H9 (cell line): ENCODE measurements around the gene ACBD3. TPM values are rescaled to one million over a fixed set of nuclear protein-coding genes. Genes with fewer than 3 reads are reported as not detected.

Experiments used
- DNase-seq: peaks from one replicate; pipeline ENCODE4 v3.0.0-alpha.2; 2017
- H2AFZ ChIP-seq: one replicate; pipeline ENCODE4 v1.6.1; 2013; ENCODE audit warnings: mild to moderate bottlenecking, low read length, control low read depth, moderate library complexity
- H2AK5ac ChIP-seq: 2 replicates; pipeline ENCODE4 v1.6.1; 2013; ENCODE audit warnings: low read length, control low read depth, mixed read lengths; ENCODE audit not compliant: insufficient read length
- H2BK120ac ChIP-seq: one replicate; pipeline ENCODE4 v1.6.1; 2013; ENCODE audit warnings: low read depth, mild to moderate bottlenecking, low read length, control low read depth, inconsistent platforms; ENCODE audit not compliant: poor library complexity, severe bottlenecking
- H2BK12ac ChIP-seq: 2 replicates; pipeline ENCODE4 v1.6.1; 2013; ENCODE audit warnings: low read length, control low read depth, mixed read lengths, low read depth; ENCODE audit not compliant: insufficient read length
- H2BK15ac ChIP-seq: 2 replicates; pipeline ENCODE4 v1.6.1; 2013; ENCODE audit warnings: low read depth, low read length, control low read depth
- H2BK20ac ChIP-seq: one replicate; pipeline ENCODE4 v1.6.1; 2013; ENCODE audit warnings: low read depth, mild to moderate bottlenecking, low read length, control low read depth, inconsistent platforms; ENCODE audit not compliant: poor library complexity, severe bottlenecking
- H2BK5ac ChIP-seq: 2 replicates; pipeline ENCODE4 v1.6.1; 2013; ENCODE audit warnings: low read length, control low read depth, mixed read lengths; ENCODE audit not compliant: insufficient read length
- H3K14ac ChIP-seq: 2 replicates; pipeline ENCODE4 v1.6.1; 2013; ENCODE audit warnings: low read length, control low read depth; ENCODE audit not compliant: insufficient read depth
- H3K18ac ChIP-seq: 2 replicates; pipeline ENCODE4 v1.6.1; 2013; ENCODE audit warnings: low read depth, mild to moderate bottlenecking, mixed read lengths, low read length, control low read depth; ENCODE audit not compliant: insufficient read length
- H3K23ac ChIP-seq: 2 replicates; pipeline ENCODE4 v1.6.1; 2013; ENCODE audit warnings: low read length, control low read depth, mixed read lengths, low read depth; ENCODE audit not compliant: insufficient read length
- H3K23me2 ChIP-seq: 2 replicates; pipeline ENCODE4 v1.6.1; 2013; ENCODE audit warnings: low read depth, mild to moderate bottlenecking, mixed read lengths, low read length, control low read depth; ENCODE audit not compliant: insufficient read length, poor library complexity, severe bottlenecking
- H3K27ac ChIP-seq: 2 replicates; pipeline ENCODE4 v1.5.1; 2013; ENCODE audit warnings: low read length, control low read depth, mixed read lengths, low read depth; ENCODE audit not compliant: insufficient read length
- H3K27me3 ChIP-seq: 2 replicates; pipeline ENCODE4 v1.6.1; 2013; ENCODE audit warnings: low read length, control low read depth, inconsistent platforms; ENCODE audit not compliant: insufficient read depth
- H3K4ac ChIP-seq: 2 replicates; pipeline ENCODE4 v1.6.1; 2013; ENCODE audit warnings: low read depth, mild to moderate bottlenecking, control low read depth, inconsistent platforms, low read length, moderate library complexity
- H3K4me1 ChIP-seq: 2 replicates; pipeline ENCODE4 v1.6.1; 2013; ENCODE audit warnings: low read length, control low read depth, inconsistent platforms; ENCODE audit not compliant: insufficient read depth
- H3K4me2 ChIP-seq: 2 replicates; pipeline ENCODE4 v1.6.1; 2013; ENCODE audit warnings: low read length, control low read depth, mixed read lengths; ENCODE audit not compliant: insufficient read length, insufficient read depth
- H3K56ac ChIP-seq: 2 replicates; pipeline ENCODE4 v1.6.1; 2013; ENCODE audit warnings: low read depth, mild to moderate bottlenecking, mixed read lengths, low read length, control low read depth; ENCODE audit not compliant: insufficient read length
- H3K79me1 ChIP-seq: 2 replicates; pipeline ENCODE4 v1.6.1; 2013; ENCODE audit warnings: low read depth, mild to moderate bottlenecking, moderate library complexity, low read length, control low read depth, inconsistent platforms; ENCODE audit not compliant: insufficient read depth, poor library complexity, severe bottlenecking
- H3K79me2 ChIP-seq: 2 replicates; pipeline ENCODE4 v1.6.1; 2013; ENCODE audit warnings: low read length, control low read depth, inconsistent platforms; ENCODE audit not compliant: insufficient read depth
- H3K9ac ChIP-seq: 2 replicates; pipeline ENCODE4 v1.6.1; 2013; ENCODE audit warnings: low read length, control low read depth, mixed read lengths; ENCODE audit not compliant: insufficient read length; ENCODE audit errors: extremely low read depth
- H3K9me3 ChIP-seq: one replicate; pipeline ENCODE4 v1.6.1; 2013; ENCODE audit warnings: low read depth, low read length, inconsistent platforms; ENCODE audit not compliant: control insufficient read depth
- H3T11ph ChIP-seq: one replicate; pipeline ENCODE4 v1.6.1; 2013; ENCODE audit warnings: mild to moderate bottlenecking, low read length, control low read depth, inconsistent platforms
- H4K20me1 ChIP-seq: one replicate; pipeline ENCODE4 v1.6.1; 2013; ENCODE audit not compliant: control insufficient read depth, insufficient read length, insufficient read depth
- H4K5ac ChIP-seq: 2 replicates; pipeline ENCODE4 v1.6.1; 2013; ENCODE audit warnings: low read depth, mild to moderate bottlenecking, mixed read lengths, low read length, control low read depth; ENCODE audit not compliant: insufficient read length
- H4K8ac ChIP-seq: replicated peaks from 2 replicates; pipeline ENCODE4 v1.6.1; 2013; ENCODE audit warnings: low read length, control low read depth, mixed read lengths, low read depth; ENCODE audit not compliant: insufficient read length
- H4K91ac ChIP-seq: 2 replicates; pipeline ENCODE4 v1.6.1; 2013; ENCODE audit warnings: low read depth, mild to moderate bottlenecking, moderate library complexity, mixed read lengths, low read length, control low read depth; ENCODE audit not compliant: insufficient read length
- H3K27ac Mint-ChIP-seq, 3 experiments: 2 replicates in 2 of 3; 3 replicates in 1 of 3; pipeline ENCODE4 v1.8.0; 2020 to 2021; ENCODE audit warnings: mixed read lengths in 3 of 3, mild to moderate bottlenecking in 1 of 3, moderate library complexity in 1 of 3
- H3K27me3 Mint-ChIP-seq: 2 replicates; pipeline ENCODE4 v1.8.0; 2021; ENCODE audit warnings: low read depth, mild to moderate bottlenecking, moderate library complexity, mixed read lengths
- H3K36me3 Mint-ChIP-seq, 3 experiments: 2 replicates in 2 of 3; 3 replicates in 1 of 3; pipeline ENCODE4 v1.8.0; 2020 to 2021; ENCODE audit warnings: low read depth in 3 of 3, mixed read lengths in 3 of 3; ENCODE audit not compliant: insufficient read depth in 1 of 3
- H3K4me1 Mint-ChIP-seq, 2 experiments: 2 replicates each; pipeline ENCODE4 v1.8.0; 2020; ENCODE audit warnings: mixed read lengths in 2 of 2
- H3K4me3 Mint-ChIP-seq, 2 experiments: 2 replicates in 1 of 2; 3 replicates in 1 of 2; pipeline ENCODE4 v1.8.0; 2020 to 2021; ENCODE audit warnings: mild to moderate bottlenecking in 2 of 2, mixed read lengths in 2 of 2, moderate library complexity in 1 of 2
- H3K9me3 Mint-ChIP-seq, 2 experiments: 2 replicates in 1 of 2; 3 replicates in 1 of 2; pipeline ENCODE4 v1.8.0; 2020; ENCODE audit warnings: mild to moderate bottlenecking in 2 of 2, mixed read lengths in 2 of 2, moderate library complexity in 1 of 2
- WGBS: extraction: QIAGEN DNeasy Blood & Tissue Kit; methylation state at CpG from one replicate; pipeline ENCODE4 v1.1.7; 2013; ENCODE audit warnings: missing lambda C conversion rate, low lambda C conversion rate, mixed read lengths; ENCODE audit not compliant: insufficient read length; ENCODE audit errors: extremely low coverage; 5-methylcytosine and 5-hydroxymethylcytosine counted together
- total RNA-seq: library from RNA; stranded (reverse); gene quantifications from 2 replicates; pipeline ENCODE4 v1.2.1, GENCODE V29; 2021
- TF ChIP-seq, protein P1 (sequence below): fragments of 200-600 bp; sonication (generic); conservative IDR thresholded peaks from 3 replicates; pipeline ENCODE4 v1.8.0; 2021; ENCODE audit warnings: antibody characterized with exemption, mild to moderate bottlenecking

Gene ACBD3
- total RNA-seq, 1 experiment from 2014 or later: 30.8 TPM

DNA sequence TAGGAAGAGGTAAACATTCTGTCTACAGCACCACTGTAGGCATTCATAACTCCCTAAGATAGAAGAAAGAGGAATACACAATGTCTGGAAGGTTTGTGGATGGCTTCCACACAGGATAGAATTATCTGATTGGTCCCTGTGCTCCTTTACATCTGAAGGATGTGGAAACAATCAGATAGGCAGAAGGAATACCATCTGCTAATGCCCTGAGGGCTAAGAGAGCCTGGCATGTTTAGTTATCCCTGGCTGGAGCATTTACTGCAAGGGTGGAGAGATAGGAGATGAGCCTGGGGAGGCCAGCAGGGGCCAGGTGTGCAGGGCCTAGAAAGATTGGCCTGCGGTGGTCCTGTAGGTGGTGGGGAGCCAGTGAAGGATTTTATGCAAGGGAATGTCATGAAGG is 8.6 kb upstream of the ACBD3 start:
- Histone ChIP-seq H3K79me1 (no peaks in the 10 kb centered on the region), H2BK15ac (no peak overlapping the region), H3K4me2 (no peak overlapping the region), H3K4ac (no peak overlapping the region), H3K14ac (no peak overlapping the region), H3K4me1 (no peaks in the 10 kb centered on the region), H3K56ac (no peak overlapping the region), H3K23ac (no peak overlapping the region), H2BK20ac (no peak overlapping the region), H2AK5ac (no peak overlapping the region), H2BK12ac (no peak overlapping the region), H3K18ac (no peak overlapping the region), H3K79me2 (no peaks in the 10 kb centered on the region), H4K8ac (no peak overlapping the region), H3K23me2 (no peaks in the 10 kb centered on the region), H3K9me3 (no peaks in the 10 kb centered on the region), H4K91ac (no peak overlapping the region), H4K20me1 (no peaks in the 10 kb centered on the region), H2BK120ac (no peak overlapping the region), H3K27me3 (no peaks in the 10 kb centered on the region), H2BK5ac (no peak overlapping the region), H3K9ac (no peak overlapping the region), H2AFZ (no peak overlapping the region), H4K5ac (no peak overlapping the region), H3T11ph (no peak overlapping the region), H3K27ac (no peak overlapping the region)
- no peak overlapping the region; a peak in 1 of 7 replicates for H3K27ac Mint-ChIP-seq
- no CpG with 5 or more reads among the region's 1 CpG for WGBS
- TF ChIP-seq, protein P1, sequence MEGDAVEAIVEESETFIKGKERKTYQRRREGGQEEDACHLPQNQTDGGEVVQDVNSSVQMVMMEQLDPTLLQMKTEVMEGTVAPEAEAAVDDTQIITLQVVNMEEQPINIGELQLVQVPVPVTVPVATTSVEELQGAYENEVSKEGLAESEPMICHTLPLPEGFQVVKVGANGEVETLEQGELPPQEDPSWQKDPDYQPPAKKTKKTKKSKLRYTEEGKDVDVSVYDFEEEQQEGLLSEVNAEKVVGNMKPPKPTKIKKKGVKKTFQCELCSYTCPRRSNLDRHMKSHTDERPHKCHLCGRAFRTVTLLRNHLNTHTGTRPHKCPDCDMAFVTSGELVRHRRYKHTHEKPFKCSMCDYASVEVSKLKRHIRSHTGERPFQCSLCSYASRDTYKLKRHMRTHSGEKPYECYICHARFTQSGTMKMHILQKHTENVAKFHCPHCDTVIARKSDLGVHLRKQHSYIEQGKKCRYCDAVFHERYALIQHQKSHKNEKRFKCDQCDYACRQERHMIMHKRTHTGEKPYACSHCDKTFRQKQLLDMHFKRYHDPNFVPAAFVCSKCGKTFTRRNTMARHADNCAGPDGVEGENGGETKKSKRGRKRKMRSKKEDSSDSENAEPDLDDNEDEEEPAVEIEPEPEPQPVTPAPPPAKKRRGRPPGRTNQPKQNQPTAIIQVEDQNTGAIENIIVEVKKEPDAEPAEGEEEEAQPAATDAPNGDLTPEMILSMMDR: no peak
- no peak for DNase-seq
- H3K36me3 Mint-ChIP-seq: no peaks in the 10 kb centered on the region
- H3K4me1 Mint-ChIP-seq: peaks cover 5 to 7% of the 10 kb centered on the region in 2 experiments
- H3K9me3 Mint-ChIP-seq: no peaks in the 10 kb centered on the region
- no peak overlapping the region; a peak in 1 of 5 replicates for H3K4me3 Mint-ChIP-seq
- H3K27me3 Mint-ChIP-seq: peaks cover 3% of the 10 kb centered on the region; the same call in 1 of the 2 replicates
